ENCODE data around the gene GNG14.
A peak's percentile ranks its signal among the peaks of the same experiment; 100 is the strongest.
"Not testable (repeated sequence)": the region's sequence is repeated elsewhere in the genome, so short reads cannot be mapped to it uniquely, and the experiment has no call there.

The GNG14 gene

DNA sequence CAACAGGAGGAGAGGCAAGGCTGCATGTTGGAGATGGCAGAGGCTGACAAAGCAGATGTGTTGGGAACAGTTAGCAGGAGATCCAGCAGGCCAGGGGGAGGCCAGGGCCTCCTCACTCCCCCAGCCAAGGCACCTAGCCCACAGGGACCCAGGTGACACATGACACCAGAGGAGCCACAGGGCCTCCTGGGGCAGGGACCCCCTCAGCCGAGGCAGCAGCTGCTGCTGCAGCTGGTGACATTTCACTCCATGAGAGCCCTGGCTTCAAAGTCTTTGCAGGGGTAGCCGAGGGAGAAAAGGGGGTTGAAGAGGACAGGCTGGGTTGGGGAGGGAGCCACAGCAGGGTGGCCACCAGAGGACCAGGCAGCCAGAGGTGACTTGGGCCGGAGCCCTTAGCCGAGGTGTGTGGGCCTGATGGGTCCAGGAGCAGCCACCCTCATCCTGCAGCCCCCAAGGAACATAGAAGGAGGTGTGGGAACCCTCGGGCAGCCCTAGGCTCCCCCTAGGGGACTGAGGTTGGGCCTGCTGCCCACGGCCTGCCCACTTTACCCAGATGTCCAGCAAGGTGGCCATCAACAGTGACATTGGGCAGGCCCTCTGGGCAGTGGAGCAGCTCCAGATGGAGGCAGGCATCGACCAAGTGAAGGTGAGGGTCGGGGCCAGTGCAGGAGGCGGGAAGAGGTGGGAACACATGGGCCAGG, at the start of gene GNG14:
Gene GNG14, plus strand, starts transcription at position 503 of the 701 bp plus-strand sequence. Its CDS starts 51 bp downstream, at position 554.
- no peak for DNase-seq

- no peak for DNase-seq
Measured at GRCh38 chr19:12638611-12639182, 49.1 kb upstream of the GNG14 start.

DNA sequence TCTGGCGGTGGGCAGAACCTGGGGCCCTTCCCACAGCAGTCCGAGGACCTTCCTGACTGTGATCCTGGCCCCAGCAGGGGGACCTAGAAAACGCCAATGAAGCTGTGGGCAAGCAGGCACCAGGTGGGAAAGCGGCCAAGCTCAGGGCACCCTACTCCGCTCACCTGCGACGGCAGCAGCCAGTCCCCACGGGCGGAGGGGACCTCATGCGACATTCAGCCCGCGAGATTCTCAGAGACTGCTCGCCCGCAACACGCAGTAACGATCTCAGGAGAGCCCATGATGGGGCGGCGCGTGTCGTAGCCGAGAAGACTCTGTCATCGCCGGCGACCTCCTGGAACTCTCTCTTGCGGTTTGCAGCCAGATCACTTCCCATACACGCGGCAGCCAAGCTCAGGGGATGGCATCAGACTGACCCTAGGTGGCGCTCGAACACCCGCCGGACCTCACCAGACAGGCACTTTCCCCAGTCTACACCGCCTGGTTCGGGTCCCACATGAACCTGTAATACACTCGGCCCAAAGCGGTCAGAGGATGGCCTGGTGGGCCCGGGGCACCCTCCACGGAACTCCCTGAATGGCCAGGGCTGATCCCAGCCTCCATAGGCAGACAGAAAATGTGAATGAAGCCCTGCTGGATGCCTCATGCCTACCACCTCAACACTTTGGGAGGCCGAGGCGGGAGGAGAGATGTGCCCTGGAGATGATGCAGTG, 47.7 kb upstream of the GNG14 start:
- DNase-seq = no peak

GRCh38 chr19:12641456-12641855, 46.3 kb upstream of the GNG14 start:
- DNase-seq = no peak

DNA sequence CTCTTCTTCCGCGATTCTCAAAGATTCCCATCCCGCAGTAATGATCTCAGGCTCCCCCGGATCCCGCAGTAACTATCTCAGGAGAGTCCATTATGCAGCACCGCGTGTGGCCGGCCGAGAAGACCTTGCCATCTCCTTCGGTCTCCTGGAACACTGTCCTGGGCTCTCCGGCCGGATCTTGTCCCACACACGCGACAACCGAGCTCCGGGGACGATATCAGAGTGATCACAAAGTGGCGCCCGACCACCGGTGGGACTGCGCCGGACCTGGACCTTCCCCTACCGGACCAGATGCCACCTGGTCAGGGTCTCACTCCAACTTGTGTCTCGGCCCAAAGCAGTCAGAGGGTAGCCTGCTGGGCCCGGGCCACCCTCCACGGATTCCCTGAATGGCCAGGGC, 45.3 kb upstream of the GNG14 start:
- no peak for DNase-seq

DNA sequence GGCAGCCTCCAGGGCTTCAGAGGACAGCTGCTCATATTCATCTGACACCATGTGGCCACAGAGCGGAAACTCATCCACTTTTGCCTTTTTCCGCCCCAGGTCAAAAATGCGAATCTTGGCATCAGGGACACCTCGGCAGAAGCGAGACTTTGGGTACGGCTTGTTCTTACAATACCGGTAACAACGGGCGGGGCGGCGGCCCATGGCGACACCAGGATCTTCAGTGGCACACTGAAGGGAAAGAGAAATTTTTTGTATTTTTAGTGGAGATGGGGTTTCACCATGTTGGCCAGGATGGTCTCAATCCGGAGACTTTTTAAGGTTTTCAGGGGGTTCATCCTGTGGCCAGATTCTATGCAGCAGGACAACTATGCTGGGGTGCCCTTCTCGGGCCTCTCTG, 44.1 kb upstream of the GNG14 start:
- DNase-seq = not testable (repeated sequence)

- no peak for DNase-seq
Measured at GRCh38 chr19:12646551-12646950, 41.2 kb upstream of the GNG14 start.

DNA sequence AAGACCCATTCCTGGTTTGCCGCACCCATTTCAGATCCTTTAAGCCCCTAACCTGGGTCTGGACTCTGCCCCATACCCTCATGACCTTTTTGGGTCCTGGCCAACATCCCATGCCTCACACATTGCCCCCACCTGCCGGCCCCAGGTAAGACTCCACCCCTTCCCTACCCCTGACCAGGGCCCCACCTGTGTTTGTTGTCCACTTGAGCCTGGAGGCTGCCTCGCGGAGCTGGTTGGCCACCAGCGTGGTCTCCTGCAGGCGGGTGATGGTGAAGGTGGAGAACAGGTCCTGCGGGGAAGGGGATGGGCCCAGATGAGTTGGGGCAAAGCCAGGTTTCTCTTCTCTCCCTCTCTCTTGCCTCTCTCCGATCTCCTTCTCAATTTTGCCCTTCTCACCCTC, 40.8 kb upstream of the GNG14 start:
- DNase-seq = no peak

- peak; percentile 59 for DNase-seq
Measured at GRCh38 chr19:12647490-12648071, 40.2 kb upstream of the GNG14 start.

- DNase-seq = no peak
Measured at GRCh38 chr19:12648088-12648487, 39.7 kb upstream of the GNG14 start.

GRCh38 chr19:12649941-12650340, 37.9 kb upstream of the GNG14 start:
- DNase-seq = no peak

GRCh38 chr19:12652219-12652618, 35.6 kb upstream of the GNG14 start:
- DNase-seq = no peak

DNA sequence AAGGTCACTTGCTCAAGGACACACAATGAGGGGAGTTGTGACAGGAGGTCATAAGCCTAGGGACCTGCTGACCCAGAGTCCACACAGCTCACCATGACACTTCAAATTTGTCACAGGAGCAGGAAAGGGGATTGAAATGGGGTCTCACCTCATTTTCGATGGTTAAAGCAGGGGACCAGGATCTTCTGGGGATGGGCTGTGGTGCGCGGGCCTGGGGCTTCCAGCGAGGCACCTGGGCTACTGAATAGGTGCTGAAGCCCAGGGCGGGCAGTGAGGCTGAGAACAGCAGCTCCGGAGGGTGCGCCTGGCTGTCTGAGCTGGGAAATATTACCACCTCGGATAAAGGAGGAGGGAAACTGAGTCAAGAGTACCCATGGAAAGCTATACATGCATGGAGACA, 32.3 kb upstream of the GNG14 start:
- DNase-seq = no peak

GRCh38 chr19:12656899-12657571, 30.8 kb upstream of the GNG14 start:
- no peak for DNase-seq

GRCh38 chr19:12657966-12658365, 29.8 kb upstream of the GNG14 start:
- DNase-seq = no peak

GRCh38 chr19:12660980-12661379, 26.8 kb upstream of the GNG14 start:
- DNase-seq = no peak

DNA sequence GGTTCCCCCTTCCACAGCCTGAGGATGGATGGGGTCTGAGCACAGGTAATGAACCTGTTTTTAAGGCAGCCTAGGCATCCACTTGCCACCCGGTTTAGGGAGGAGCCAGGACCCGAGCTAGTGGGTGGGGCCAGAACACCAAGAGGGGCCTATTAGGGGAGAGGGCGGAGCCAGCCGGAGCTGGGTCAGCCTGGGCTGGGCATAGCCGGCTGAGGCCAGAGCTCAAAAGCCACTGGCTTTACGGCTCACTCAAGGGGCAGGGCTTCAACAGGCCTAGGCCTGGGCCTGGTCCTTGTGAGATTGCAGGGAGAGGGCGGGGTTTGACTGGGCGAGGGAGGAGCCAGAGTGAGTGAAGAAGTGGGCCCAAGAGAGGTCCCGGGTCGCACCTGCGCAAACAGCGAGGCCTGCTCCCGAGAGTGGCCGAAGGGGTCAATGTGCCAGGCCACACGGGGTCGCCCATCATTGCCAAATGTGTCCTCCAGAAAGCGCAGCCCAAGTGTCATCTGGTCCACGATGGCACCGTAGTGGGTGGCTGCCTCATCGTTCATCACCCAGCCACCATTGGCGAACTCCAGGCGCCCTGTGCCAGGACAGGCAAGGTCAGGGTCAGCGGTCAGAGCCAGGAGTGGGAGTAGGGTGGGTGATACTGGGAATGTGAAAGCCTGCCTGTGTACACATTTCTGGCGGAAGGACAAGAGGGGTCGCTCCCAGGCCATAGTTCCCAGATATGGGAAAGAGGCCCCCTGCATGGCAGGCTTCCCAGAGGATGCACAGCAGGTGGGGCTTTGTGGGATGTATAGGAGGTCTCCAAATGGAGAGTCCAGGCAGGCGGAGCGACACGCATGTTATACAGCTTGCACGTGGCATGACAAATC, 23.2 kb upstream of the GNG14 start:
- DNase-seq = no peak

- no peak for DNase-seq
Measured at GRCh38 chr19:12665281-12665573, 22.6 kb upstream of the GNG14 start.

GRCh38 chr19:12665671-12666264, 22.0 kb upstream of the GNG14 start:
- no peak for DNase-seq

- peak; percentile 51 for DNase-seq
Measured at GRCh38 chr19:12666265-12667048, 21.3 kb upstream of the GNG14 start, which contains the start of the genes MAN2B1 and WDR83. Gene MAN2B1, minus strand, starts transcription at chr19:12666742. Its CDS starts 41 bp downstream, at chr19:12666701. Gene WDR83, plus strand, starts transcription at chr19:12666807. Its CDS starts 2,984 bp downstream, at chr19:12669791.

DNA sequence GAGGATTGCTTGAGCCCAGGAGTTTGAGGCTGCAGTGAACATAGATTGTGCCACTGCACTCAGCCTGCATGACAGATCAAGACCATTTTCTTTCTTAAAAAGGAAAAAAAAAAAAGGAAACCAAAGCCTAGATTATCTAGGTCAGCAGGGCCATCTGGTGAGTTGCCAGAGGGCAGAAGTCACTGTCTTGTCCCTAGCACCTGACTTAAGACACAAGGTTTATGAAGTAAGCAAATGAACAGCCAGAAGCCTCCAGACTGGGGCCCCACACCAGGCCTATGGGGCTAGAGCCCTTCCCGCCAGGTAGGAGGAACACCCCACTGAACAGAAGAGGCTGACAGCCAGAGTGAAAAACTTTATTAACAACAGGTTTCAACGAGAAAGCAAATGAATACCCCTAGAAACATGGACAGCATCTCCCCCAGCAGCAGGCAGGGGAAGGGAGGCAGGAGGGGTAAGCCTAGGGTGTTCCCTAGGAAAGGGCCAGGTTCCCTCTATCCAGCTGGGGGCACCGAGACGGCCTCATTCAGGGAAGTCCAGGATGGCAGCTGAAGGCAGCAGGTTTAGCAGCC, 20.0 kb upstream of the GNG14 start:
- no peak for DNase-seq
